Measurements from ENCODE around the gene SYF2.

SYF2 gene

GRCh38 chr1:25220666-25221065, 11.6 kb downstream of the SYF2 start:
- TF ChIP-seq GABPA (IDR thresholded peaks at IDR 0.05; ENCODE audit: low read depth) (no peak), POLR2AphosphoS5 (IDR thresholded peaks at IDR 0.05; ENCODE audit: low read depth) (no peak), SPI1 (IDR thresholded peaks at IDR 0.05; ENCODE audit: borderline replicate concordance, low read depth) (no peak)
- TF ChIP-seq, protein P1, sequence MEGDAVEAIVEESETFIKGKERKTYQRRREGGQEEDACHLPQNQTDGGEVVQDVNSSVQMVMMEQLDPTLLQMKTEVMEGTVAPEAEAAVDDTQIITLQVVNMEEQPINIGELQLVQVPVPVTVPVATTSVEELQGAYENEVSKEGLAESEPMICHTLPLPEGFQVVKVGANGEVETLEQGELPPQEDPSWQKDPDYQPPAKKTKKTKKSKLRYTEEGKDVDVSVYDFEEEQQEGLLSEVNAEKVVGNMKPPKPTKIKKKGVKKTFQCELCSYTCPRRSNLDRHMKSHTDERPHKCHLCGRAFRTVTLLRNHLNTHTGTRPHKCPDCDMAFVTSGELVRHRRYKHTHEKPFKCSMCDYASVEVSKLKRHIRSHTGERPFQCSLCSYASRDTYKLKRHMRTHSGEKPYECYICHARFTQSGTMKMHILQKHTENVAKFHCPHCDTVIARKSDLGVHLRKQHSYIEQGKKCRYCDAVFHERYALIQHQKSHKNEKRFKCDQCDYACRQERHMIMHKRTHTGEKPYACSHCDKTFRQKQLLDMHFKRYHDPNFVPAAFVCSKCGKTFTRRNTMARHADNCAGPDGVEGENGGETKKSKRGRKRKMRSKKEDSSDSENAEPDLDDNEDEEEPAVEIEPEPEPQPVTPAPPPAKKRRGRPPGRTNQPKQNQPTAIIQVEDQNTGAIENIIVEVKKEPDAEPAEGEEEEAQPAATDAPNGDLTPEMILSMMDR (IDR thresholded peaks at IDR 0.05; ENCODE audit: insufficient read depth, low read length), result no peak
- TF ChIP-seq, protein P2, sequence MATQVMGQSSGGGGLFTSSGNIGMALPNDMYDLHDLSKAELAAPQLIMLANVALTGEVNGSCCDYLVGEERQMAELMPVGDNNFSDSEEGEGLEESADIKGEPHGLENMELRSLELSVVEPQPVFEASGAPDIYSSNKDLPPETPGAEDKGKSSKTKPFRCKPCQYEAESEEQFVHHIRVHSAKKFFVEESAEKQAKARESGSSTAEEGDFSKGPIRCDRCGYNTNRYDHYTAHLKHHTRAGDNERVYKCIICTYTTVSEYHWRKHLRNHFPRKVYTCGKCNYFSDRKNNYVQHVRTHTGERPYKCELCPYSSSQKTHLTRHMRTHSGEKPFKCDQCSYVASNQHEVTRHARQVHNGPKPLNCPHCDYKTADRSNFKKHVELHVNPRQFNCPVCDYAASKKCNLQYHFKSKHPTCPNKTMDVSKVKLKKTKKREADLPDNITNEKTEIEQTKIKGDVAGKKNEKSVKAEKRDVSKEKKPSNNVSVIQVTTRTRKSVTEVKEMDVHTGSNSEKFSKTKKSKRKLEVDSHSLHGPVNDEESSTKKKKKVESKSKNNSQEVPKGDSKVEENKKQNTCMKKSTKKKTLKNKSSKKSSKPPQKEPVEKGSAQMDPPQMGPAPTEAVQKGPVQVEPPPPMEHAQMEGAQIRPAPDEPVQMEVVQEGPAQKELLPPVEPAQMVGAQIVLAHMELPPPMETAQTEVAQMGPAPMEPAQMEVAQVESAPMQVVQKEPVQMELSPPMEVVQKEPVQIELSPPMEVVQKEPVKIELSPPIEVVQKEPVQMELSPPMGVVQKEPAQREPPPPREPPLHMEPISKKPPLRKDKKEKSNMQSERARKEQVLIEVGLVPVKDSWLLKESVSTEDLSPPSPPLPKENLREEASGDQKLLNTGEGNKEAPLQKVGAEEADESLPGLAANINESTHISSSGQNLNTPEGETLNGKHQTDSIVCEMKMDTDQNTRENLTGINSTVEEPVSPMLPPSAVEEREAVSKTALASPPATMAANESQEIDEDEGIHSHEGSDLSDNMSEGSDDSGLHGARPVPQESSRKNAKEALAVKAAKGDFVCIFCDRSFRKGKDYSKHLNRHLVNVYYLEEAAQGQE (IDR thresholded peaks at IDR 0.05; ENCODE audit: insufficient replicate concordance, low read depth), result no peak
- no peak overlapping the region for H3K4me3 ChIP-seq (replicated peaks; ENCODE audit: insufficient read depth, low read length)
- no peak overlapping the region for H3K27ac ChIP-seq (replicated peaks)
- no peaks in the 10 kb centered on the region for H3K27me3 ChIP-seq (ENCODE audit: insufficient read depth, poor library complexity, severe bottlenecking)
- DNase-seq (ENCODE audit: low read depth in 1 of 2, low spot score in 1 of 2), result no peak

- Histone ChIP-seq H3K27me3 (ENCODE audit: insufficient read depth, poor library complexity, severe bottlenecking) (no peaks in the 10 kb centered on the region), H3K4me3 (replicated peaks; ENCODE audit: insufficient read depth, low read length) (no peak overlapping the region), H3K27ac (replicated peaks) (no peak overlapping the region)
- DNase-seq (ENCODE audit: low read depth in 1 of 2, low spot score in 1 of 2), result no peak
- TF ChIP-seq GABPA (IDR thresholded peaks at IDR 0.05; ENCODE audit: low read depth), result no peak
- TF ChIP-seq, protein P2 (IDR thresholded peaks at IDR 0.05; ENCODE audit: insufficient replicate concordance, low read depth), result no peak
- TF ChIP-seq, protein P1 (IDR thresholded peaks at IDR 0.05; ENCODE audit: insufficient read depth, low read length), result no peak
Measured at GRCh38 chr1:25219661-25220251, 12.5 kb downstream of the SYF2 start.

DNA sequence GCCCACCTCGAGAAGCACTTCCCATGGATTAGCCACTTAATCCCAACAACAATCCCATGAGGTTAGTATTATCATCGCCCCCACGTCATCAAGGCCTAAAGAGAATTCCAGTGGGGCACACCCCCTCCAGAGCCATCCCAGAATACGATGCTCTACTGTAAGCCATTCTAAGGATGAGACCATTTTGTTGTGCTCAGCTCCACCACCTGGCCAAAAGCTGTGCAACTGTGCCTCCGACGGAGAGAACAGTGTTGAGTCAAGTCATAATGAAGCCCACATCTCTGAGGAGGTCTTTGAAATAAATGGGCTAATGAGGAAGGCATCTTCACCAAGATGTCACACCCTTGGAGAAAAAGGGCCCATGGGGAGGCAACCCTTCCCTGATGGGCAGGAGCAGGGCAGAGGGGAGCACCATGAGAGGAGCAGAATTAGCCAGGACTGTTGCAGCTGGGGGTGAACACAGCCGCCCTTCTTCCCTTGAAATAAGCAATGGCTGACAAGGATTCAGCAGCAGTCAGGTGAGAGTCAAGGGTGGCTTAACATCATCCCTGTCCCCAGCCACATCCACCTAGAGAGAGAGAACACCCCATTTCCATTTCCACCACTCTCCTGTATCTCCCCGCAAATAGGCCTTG, 14.6 kb downstream of the SYF2 start:
- TF ChIP-seq SPI1 (IDR thresholded peaks at IDR 0.05; ENCODE audit: borderline replicate concordance, low read depth) (no peak), POLR2AphosphoS5 (IDR thresholded peaks at IDR 0.05; ENCODE audit: low read depth) (no peak), GABPA (IDR thresholded peaks at IDR 0.05; ENCODE audit: low read depth) (no peak)
- TF ChIP-seq, protein P2 (IDR thresholded peaks at IDR 0.05; ENCODE audit: insufficient replicate concordance, low read depth), result no peak
- TF ChIP-seq, protein P1 (IDR thresholded peaks at IDR 0.05; ENCODE audit: insufficient read depth, low read length), result no peak
- Histone ChIP-seq H3K27me3 (ENCODE audit: insufficient read depth, poor library complexity, severe bottlenecking) (no peaks in the 10 kb centered on the region), H3K27ac (replicated peaks) (peak overlapping the region; percentile 50), H3K4me3 (replicated peaks; ENCODE audit: insufficient read depth, low read length) (no peak overlapping the region)
- DNase-seq (ENCODE audit: low read depth in 1 of 2, low spot score in 1 of 2), result no peak

Data from HL-60 (cell line).